ENCODE data around the gene CDH7. TPM values are rescaled to one million over a fixed set of nuclear protein-coding genes. Genes with fewer than 3 reads are reported as not detected.

Gene CDH7
- total RNA-seq, 3 donors from 2014 or later = 0.16 TPM; not detected in 2

- intact Hi-C loops (cut with DNase I; ENCODE audit: low total_unique reads) = no loop called here
- no peaks in the 10 kb centered on the region for H3K27me3 ChIP-seq
- no peaks in the 10 kb centered on the region for H3K4me1 ChIP-seq
- H3K9me3 ChIP-seq = no peaks in the 10 kb centered on the region
- no peaks in the 10 kb centered on the region for H3K36me3 ChIP-seq
- TF ChIP-seq POLR2AphosphoS5 (IDR thresholded peaks at IDR 0.05) = no peak
- no peak for TF ChIP-seq CTCF (IDR thresholded peaks at IDR 0.05)
- no peak for TF ChIP-seq POLR2A (IDR thresholded peaks at IDR 0.05)
- H3K4me3 ChIP-seq = no peak overlapping the region
- no peak overlapping the region for H3K27ac ChIP-seq
- DNase-seq (ENCODE audit: low spot score in 2 of 2) = no peak
These were observed 185.9 kb downstream of the CDH7 start for GRCh38 chr18:65936678-65937077.

GRCh38 chr18:65937180-65937579 is 186.4 kb downstream of the CDH7 start:
- DNase-seq (ENCODE audit: low spot score in 2 of 2) = no peak
- H3K27me3 ChIP-seq = no peaks in the 10 kb centered on the region
- no peak overlapping the region for H3K27ac ChIP-seq
- H3K4me3 ChIP-seq = no peak overlapping the region
- H3K4me1 ChIP-seq = no peaks in the 10 kb centered on the region
- intact Hi-C loops (cut with DNase I; ENCODE audit: low total_unique reads) = no loop called here
- no peak for TF ChIP-seq POLR2AphosphoS5 (IDR thresholded peaks at IDR 0.05)
- no peak for TF ChIP-seq CTCF (IDR thresholded peaks at IDR 0.05)
- no peak for TF ChIP-seq POLR2A (IDR thresholded peaks at IDR 0.05)
- H3K36me3 ChIP-seq = no peaks in the 10 kb centered on the region
- H3K9me3 ChIP-seq = no peaks in the 10 kb centered on the region

- Histone ChIP-seq H3K4me1 (no peaks in the 10 kb centered on the region), H3K9me3 (no peaks in the 10 kb centered on the region), H3K4me3 (no peak overlapping the region), H3K27ac (no peak overlapping the region), H3K36me3 (no peaks in the 10 kb centered on the region), H3K27me3 (no peaks in the 10 kb centered on the region)
- intact Hi-C loops (cut with DNase I; ENCODE audit: low total_unique reads) = no loop called here
- TF ChIP-seq POLR2AphosphoS5 (IDR thresholded peaks at IDR 0.05) (no peak), CTCF (IDR thresholded peaks at IDR 0.05) (no peak), POLR2A (IDR thresholded peaks at IDR 0.05) (no peak)
- DNase-seq (ENCODE audit: low spot score in 2 of 2) = no peak
These were observed 188.0 kb downstream of the CDH7 start for GRCh38 chr18:65938592-65939372.
